HG03108 (cell line): ENCODE results near the gene ARMC8.

Experiments
- ATAC-seq: cut with Tn5 transposase; IDR thresholded peaks from one replicate; pipeline ENCODE4 v1.9.1; 2021; ENCODE audit warnings: moderate library complexity; ENCODE audit not compliant: unreplicated experiment

Gene ARMC8

DNA sequence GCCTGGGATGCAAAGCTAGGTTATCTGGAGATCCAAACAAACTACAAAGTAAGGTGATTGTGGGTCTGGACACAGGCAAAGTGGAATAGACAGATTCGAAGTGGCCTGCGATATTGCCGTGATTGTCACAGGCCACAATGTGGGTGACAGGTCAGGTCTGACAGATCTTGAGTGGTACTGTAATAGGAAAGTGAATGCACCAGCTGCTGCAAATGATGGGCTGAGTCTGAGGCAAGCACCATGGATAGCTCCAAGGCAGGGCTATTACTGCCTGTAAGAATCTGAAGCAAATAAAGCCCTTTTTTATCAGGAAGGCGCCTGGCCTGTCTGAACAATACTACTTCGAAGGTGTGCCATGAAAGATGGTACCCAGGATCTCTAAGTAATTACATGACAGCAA lies 10.0 kb downstream of the ARMC8 start:
- no peak for ATAC-seq

DNA sequence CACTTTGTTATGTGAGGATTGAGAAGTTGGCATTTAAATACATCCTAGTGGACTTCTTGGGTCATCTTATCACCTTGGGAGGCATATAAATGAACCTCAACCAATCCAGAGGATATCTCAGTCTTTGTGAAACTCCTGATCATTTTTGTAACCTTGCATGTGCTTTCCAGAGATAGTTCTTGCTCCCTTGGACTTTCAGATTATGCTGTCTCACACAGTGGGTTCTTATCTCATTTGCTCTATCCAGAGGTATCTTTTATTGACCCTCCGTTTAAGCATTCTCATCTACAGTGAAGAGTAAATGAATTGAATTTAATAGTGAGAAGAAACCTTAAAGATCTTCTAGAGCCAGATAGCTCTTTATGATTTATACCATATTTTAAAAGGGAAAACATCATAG lies 10.4 kb downstream of the ARMC8 start:
- ATAC-seq, result no peak

DNA sequence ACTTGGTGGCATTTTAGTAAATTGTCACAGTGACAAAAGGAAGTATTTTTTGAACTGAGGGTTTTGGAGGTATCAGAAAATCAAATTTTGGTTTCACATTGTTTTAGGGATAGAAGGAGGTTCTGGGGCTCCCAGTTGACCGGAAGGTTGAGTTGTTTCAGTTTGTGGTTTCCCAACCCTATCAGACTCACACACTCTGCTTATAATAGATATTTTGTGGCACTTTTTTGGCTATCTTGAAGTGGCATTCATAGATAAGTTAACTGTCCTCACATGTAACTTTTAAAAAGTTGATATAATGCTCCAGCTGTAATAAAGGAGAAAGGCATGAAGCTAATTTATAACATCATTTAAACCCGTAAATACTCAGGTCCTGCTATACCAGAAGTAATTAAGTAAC lies 12.8 kb downstream of the ARMC8 start:
- ATAC-seq, result peak; percentile 71

DNA sequence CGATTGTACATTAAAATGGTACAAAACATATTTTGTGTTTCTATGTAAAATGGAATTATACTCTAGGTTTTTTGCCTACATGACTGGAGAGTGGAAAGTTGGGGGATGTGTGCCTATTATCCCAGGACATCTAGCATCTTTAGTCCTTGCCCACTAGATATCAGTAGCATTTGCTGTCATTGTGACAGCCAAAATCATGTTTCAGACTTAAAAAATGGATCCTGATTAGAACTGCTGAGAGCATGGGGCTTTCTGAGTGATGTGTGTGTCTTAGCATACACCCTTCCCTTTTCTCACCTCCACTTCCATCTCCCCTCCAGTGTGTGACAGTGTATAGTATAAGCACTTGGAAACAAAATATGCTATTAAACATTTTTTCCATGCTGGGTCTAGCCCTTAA lies 13.3 kb downstream of the ARMC8 start:
- no peak for ATAC-seq

DNA sequence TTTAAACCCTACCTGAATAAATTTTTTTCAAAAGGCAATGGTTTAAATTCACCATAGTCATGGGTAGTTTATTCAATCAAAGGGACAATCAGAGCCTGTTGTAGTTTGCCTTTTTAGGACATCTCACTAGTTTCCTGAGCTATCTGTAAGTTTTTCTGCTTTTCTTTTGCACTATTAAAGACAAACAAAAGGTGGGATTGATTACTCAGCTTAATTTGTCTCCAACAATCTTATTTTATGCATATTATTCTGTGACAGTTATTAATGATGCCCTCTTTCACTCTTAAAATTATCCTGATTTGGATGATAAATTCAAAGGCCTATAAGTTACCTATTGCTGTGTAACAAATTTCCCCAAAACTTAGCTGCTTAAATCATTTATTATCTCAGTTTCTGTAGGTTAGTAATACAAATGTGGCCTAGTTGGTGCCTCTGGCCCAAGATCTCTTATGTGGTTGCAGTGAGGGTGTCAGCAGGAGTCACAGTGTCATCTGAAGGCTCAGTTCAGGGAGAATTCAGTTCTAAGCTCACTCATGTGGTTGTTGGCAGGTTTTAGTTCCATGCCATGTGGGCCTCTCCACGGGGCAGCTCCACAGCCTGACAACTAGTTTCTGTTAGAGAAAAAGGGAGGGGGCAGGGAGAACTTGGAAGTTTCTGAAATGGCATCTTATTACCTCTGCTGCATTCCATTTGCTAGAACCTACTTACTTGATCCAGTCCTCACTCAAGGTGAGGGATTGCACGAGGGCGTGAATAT lies 16.0 kb downstream of the ARMC8 start:
- ATAC-seq, result no peak

DNA sequence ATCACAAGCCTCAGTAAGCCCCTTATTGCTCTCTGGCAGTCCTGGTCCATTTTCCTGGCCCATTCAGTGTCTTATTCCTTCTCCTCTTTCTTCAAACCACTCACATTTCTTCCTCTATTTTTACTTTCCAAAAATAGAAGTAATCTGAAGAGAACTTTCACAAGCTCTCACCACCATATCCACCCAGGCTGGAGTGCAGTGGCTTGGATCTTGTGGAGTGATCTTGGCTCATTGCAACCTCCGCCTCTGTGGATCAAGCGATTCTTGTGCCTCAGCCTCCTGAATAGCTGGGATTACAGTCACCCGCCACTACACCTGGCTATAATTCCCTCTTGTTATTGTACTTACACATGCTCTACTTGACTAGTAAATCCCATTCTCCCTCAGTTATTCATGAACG lies 16.8 kb downstream of the ARMC8 start:
- ATAC-seq, result no peak

DNA sequence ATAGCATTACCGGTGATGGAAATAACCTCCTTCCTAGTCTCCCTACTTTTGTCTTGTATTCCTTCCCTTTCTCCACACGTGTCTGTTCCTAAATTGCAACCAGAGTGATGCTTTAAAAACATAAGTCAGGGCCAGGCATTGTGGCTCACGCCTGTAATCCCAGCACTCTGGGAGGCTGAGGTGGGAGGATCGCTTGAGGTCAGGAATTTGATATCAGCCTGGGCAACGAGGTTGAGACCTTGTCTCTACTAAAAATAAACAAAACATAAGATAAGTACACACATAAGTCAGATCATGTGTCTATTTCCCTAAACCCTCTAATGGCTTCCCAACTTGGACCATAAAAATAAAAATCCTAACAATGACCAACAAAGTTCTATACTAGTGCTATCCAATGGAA lies 18.4 kb downstream of the ARMC8 start:
- no peak for ATAC-seq

DNA sequence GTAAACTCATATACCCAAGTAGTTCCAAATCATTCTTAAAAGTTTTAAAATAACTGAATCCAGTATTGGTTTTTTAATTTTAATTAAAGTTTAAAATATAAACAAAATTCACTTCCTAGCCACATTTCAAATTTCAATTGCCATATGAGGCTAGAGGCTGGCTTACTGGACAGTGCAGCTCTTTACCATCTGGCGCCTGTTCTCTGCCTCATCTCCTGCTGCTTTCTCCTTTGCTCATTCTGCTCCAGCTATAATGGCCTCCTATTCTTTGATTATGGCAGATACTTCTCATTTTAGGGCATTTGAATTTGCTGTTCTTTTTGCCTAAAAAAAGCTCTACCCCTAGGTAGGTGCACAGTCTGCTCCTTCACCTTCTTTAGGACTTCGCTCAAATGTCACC lies 19.1 kb downstream of the ARMC8 start:
- no peak for ATAC-seq

DNA sequence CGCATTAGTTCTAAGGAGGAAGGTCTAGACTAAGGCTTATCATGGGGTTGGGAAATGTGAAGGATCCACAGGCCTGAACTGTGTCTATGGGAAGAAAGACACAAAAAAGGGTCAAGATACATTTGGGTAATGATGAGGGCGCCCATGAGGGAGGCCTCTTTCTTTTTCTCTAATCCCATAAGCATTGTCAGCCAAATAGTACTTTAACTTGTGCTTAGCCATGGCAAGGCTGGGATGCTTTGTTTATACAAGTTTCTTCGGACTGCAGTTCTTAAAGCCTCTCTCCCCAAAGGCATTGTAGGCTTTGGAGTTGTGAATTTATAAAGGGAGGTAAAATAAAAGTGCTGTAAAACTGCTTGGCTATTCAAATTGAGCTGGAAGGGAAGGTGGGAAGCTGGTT lies 23.4 kb downstream of the ARMC8 start:
- no peak for ATAC-seq

DNA sequence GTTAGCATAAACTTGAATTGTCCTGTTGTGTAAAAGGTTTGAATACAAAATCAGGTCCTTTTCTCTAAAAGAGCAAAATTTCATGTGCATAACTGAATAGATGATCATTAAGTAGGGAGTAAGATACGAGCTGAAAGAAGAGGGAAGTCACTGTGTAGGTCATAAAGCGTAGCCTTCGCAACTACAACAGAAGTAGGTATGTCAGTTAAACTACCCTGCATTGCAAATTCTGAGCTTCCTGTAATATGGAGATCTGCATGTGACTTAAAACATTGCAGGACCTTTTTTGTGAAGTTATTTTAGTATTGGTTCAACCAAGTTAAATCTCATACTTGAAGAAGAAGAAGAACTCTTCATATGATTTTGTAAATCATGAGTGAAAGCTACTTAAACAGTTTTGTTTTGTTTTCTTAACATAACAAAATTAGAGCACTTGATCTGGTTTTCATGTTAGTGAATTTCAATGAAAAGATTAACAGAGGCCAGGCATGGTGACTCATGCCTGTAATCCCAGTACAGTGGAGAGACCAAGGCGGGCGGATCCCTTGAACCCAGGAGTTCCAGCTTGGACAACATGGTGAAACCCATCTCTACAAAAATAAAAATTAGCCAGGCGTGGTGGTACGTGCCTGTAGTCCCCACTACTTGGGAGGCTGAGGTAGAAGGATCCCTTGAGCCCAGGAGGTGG lies 26.4 kb downstream of the ARMC8 start:
- no peak for ATAC-seq

DNA sequence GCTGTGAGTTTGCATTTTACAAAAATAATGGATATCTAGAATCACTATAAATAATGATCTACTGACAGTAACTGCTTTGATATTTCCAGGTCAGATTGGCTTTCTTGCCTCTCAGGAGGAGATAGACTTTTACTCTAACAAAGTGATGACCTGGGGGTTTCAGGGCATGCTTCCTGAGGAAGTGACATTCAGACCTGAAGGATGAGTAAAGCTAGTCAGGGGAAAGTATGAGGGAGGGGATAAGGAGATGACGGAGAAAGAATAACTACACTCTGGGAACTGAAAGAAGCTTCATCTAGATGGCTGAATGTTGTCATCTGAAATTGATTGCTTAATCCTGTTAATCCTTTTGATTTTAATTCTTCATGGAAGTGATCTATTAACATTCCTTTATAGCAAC lies 32.2 kb downstream of the ARMC8 start:
- no peak for ATAC-seq

DNA sequence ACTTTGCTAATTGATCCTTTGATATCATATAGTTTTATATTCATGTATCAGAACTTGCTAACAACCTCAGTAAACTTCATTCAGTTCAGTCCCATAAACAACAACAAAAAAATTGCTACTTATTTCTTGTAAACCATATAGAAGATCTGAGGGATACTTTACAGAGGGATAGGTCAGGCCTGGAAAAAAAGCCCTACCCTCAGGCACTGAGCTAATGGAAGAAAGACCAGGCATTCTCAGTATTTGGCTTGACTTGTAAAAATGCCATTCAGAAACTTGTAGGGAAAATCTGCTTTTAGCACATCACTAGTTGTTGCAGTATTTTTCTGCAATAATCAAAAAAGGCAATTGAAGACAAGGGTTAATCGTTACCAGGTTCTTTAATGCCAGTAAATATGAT lies 33.1 kb downstream of the ARMC8 start:
- ATAC-seq, result no peak

DNA sequence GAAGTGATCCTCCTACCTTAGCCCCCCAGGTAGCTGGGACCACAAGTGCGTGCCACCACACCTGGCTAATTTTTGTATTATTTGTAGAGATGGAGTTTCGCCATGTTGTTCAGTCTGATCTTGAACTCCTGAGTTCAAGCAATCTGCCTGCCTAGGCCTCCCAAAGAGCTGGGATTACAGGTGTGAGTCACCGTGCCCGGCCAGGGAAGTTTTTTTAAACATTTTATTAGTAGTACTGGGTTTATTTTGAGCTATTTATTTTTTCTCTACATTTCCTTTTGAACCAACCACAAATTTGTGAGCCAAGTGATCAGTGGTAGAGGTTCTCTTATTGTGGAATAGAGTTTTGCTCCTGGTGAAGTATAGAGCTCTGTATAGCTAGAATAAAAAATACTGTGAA lies 33.7 kb downstream of the ARMC8 start:
- ATAC-seq, result no peak

DNA sequence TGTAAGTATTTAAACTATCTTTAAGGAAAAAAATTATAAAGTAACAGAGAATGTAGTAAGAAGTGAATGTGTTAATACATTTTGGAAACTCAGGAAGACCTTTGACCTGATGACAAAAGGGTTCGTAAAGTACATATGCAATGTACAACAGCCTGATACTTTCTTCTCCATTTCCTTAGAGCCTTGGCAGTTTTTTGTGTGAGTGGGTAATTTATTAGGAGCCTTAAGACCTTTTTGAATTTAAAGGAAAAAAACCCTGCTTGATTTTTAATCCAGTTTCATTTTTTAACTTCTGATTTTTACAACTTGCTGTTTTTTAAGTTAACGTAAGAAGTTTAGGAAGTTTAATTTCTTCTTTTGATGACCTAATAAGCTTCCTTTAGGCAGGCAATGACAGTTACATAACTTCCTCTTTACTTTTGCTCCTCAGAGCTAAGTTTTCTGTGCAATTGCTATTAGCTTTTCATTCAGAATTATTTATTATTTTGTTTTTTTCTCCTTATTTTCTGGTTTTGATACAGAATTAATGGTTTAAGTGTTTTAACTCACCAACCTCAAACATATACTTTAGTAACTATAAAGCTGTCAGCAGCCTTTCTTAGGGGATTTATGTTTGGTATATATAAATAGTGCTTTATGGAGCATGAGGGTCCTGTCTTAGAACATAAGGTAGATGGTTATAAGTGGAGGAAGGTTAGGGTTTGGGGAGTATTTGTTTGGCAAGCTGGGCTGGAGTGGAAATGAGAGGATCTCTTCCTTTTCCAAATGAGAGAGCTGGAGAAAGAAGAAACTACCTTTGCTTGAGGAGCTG lies 35.2 kb downstream of the ARMC8 start:
- ATAC-seq, result no peak

DNA sequence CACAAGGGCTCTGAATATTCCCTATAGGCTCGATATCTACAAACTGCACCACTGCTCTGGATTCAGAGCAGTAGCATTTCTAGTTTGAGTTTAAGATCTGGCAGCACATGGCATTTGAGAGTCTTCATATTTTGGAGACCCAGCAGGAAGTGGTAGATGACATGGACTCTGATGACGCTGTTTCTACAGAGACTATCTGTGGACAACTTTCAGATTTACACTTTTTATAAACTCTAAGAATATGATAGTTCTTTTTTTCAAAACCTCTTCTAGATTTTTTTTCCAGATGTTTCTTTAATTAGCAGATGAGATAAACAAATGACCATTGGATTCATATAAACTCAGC lies 35.8 kb downstream of the ARMC8 start:
- ATAC-seq, result no peak

DNA sequence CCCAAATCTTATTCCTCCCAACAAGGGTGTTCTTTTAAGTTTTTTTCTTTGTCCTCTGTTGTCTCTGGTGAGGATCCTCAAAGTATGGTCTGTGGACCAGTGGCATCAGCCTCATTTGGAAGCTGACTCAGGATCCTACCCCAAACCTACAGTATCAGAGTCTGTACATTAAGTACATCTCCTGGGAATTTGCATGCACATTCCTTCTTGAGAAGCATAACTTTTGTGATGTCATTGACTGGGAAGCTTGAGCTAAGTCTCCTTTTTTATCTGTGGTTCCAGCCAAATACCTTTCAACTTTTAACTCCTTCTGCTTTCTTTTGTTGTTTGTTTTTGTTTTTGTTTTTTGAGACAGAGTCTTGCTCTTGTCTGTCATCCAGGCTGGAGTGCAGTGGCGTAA lies 40.5 kb downstream of the ARMC8 start:
- no peak for ATAC-seq

DNA sequence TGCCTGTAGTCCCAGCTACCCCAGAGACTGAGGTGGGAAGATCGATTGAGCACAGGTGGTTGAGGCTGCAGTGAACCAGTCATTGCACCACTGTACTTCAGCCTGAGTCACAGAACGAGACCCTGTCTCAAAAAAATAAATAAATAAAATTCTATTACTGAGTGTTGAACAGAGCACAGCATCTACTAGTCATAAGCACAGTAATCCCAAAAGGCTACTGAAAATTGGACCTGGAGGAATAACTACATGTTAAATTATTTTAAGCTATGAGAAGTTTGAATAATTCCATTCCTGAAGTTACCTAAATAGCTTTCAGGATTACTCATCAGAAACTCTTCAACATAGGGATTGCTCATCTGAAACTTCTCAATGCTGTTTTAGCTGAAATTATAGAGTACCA lies 43.4 kb downstream of the ARMC8 start:
- no peak for ATAC-seq

DNA sequence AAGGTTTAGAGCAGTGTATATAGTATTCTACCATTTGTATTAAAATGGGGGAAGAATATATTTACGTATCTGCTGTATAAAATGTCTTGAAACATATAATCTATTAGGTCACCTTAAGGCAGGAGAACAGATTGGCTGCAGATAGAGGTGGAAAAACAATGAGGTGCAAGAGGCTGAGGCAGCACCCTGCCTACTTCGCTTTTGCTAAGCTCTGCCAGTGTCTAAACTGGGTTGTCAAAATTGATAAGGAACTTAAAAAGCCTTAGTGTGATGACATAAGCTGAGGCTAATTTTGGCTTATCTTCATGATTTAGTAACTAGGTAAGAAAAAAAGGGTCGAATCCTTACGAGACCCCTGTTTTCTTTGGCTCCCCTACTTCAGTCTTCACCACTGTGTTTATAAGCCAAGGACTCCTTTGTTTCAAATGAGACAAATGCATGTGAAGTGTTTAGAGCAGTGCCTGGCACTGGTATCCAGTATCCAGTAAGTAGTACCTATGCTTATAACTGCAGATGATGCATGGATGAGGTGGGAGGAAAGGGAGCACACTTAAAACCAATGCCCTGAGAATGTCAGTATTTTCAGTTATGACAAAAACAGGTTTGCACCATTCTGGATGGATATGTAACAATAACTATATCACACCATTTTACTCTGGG lies 45.7 kb downstream of the ARMC8 start:
- ATAC-seq, result no peak

DNA sequence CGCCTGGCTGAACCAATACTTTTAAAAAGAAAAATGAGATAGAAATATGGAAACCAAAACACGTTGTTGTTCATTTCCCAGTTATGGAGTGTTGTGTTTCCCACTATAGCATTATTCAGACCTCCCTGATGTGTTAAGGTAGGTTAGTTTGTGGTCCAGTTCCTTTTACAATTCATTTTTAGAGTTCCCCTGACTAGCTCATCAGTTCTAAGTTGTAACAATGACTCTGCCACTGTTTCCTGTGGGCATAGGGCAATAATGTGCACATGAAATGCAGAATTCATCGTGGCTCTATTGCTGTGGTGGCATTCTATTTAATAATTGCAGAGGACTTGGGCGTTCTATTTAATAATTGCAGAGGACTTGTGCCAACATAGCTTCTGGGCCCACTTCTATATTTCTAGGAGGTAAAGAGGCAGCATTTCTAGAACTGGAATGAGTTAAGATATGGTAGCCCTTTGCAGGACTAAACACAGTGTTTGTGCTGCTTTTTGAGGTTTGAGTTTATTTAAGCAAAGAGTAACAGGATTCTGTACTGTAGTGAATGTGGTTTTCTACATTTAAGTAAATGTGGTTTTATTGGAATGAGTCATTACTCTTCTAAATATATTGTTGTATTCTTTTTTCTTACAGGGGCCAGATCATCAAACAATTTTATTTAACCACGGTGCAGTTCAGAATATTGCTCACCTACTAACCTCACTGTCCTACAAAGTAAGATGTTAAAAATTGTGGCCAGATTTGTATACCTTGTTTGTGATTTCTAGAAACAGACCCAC lies 47.5 kb downstream of the ARMC8 start:
- no peak for ATAC-seq

DNA sequence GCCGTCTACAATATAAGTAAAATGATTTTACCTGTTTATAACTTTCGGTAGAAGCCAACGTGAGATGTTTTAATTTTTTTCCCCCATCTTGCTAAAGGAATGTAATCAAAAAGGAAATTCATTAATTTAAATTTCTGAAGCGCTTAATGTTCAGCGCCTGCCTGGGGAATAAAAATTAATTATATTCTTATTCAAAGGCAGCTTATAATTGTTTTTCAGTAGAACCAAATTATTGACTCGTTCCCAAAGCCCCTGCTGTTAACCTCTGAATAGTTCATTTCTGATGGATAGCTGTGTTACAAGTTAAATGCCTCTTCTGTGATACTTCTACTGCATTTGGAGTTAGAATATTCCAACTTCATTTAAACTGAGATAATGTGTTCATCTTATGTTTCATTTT lies 51.6 kb downstream of the ARMC8 start:
- ATAC-seq, result no peak

DNA sequence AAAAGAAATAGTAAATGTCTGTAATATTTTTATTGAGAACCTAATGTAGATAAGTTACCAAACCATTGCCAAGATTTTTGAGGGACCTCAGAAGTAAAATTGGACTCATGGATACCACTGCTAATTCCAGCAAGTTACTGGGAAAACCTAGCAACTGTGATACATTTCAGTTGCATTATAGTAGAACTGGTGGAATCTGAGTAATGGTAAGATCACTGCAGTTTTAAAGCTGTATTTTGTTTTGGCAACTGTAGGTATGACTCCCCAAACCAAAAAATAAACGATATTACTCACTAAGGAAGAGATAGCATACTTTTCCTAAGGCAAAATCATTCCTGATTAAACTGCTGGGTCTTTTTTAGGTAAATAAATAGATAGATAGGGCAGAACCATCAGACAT lies 54.0 kb downstream of the ARMC8 start:
- ATAC-seq, result no peak
